DND-41 (cell line): ENCODE results near the gene BCL2L2.

Source experiments
- ATAC-seq: fragments of 200-7000 bp; cut with Tn5 transposase; 3 replicates; pipeline ENCODE4 v1.9.1; 2021; ENCODE audit warnings: low read depth; ENCODE audit not compliant: insufficient read depth
- DNase-seq: peaks from one replicate; pipeline ENCODE4 v3.0.0-alpha.2; 2020
- H2AFZ ChIP-seq: 2 replicates; pipeline ENCODE4 v1.6.0; 2012; ENCODE audit warnings: low read depth, low read length
- H3K27ac ChIP-seq: 2 replicates; pipeline ENCODE4 v1.5.1; 2012; ENCODE audit warnings: low read length, inconsistent platforms
- H3K27me3 ChIP-seq: fragments of 200-600 bp; sonication (generic); 2 replicates; pipeline ENCODE4 v1.6.0; 2012; ENCODE audit warnings: low read length, mild to moderate bottlenecking, inconsistent platforms; ENCODE audit not compliant: insufficient read depth, poor library complexity
- H3K36me3 ChIP-seq: 2 replicates; pipeline ENCODE4 v1.5.1; 2012; ENCODE audit warnings: low read length, inconsistent platforms; ENCODE audit not compliant: insufficient read depth
- H3K4me1 ChIP-seq: 2 replicates; pipeline ENCODE4 v1.5.1; 2012; ENCODE audit warnings: mild to moderate bottlenecking, low read length; ENCODE audit not compliant: insufficient read depth
- H3K4me2 ChIP-seq: 2 replicates; pipeline ENCODE4 v1.6.0; 2012; ENCODE audit warnings: mild to moderate bottlenecking, moderate library complexity, low read length, inconsistent platforms; ENCODE audit not compliant: insufficient read depth
- H3K4me3 ChIP-seq, 2 experiments: fragments of 200-600 bp in 1 of 2; shearing (Covaris generic) in 1 of 2; 2 replicates each; pipeline ENCODE4 v1.5.1; 2012 to 2016; ENCODE audit warnings: inconsistent platforms in 2 of 2, low read length in 2 of 2, mild to moderate bottlenecking in 2 of 2, low read depth in 1 of 2, moderate library complexity in 1 of 2
- H3K79me2 ChIP-seq: 2 replicates; pipeline ENCODE4 v1.6.0; 2012; ENCODE audit warnings: low read length, inconsistent platforms; ENCODE audit not compliant: insufficient read depth
- H3K9ac ChIP-seq: 2 replicates; pipeline ENCODE4 v1.6.0; 2012; ENCODE audit warnings: low read depth, mild to moderate bottlenecking, inconsistent platforms, low read length, moderate library complexity
- H3K9me3 ChIP-seq: 2 replicates; pipeline ENCODE4 v1.5.1; 2012; ENCODE audit warnings: low read length, moderate library complexity, mild to moderate bottlenecking, inconsistent platforms; ENCODE audit not compliant: insufficient read depth, severe bottlenecking
- H4K20me1 ChIP-seq: 2 replicates; pipeline ENCODE4 v1.6.0; 2012; ENCODE audit warnings: low read length; ENCODE audit not compliant: insufficient read depth
- CTCF ChIP-seq: IDR thresholded peaks from 2 replicates; pipeline ENCODE4 v1.5.1; 2012; ENCODE audit warnings: borderline replicate concordance, low read length, moderate library complexity, mild to moderate bottlenecking; ENCODE audit not compliant: poor library complexity, severe bottlenecking; ENCODE audit errors: extremely low read depth
- EZH2 ChIP-seq: IDR thresholded peaks from 3 replicates; pipeline ENCODE4 v1.6.1; 2012; ENCODE audit warnings: borderline replicate concordance, low read depth, mild to moderate bottlenecking, moderate library complexity, low read length, inconsistent platforms; ENCODE audit not compliant: severe bottlenecking

Gene BCL2L2

GRCh38 chr14:23310546-23310945 is 3.9 kb downstream of the BCL2L2 start:
- no peak for TF ChIP-seq EZH2
- TF ChIP-seq CTCF, result no peak
- no peaks in the 10 kb centered on the region for H3K27me3 ChIP-seq
- no peak overlapping the region for H3K27ac ChIP-seq
- H3K4me2 ChIP-seq, result no peak overlapping the region
- H3K9ac ChIP-seq, result no peak overlapping the region
- DNase-seq (no peak), ATAC-seq (no peak)
- H3K9me3 ChIP-seq, result no peaks in the 10 kb centered on the region
- H3K4me1 ChIP-seq, result peaks cover 26% of the 10 kb centered on the region
- 0 out of 2 replicates have a peak, but pooled peaks cover 3% of the 10 kb centered on the region for H3K36me3 ChIP-seq
- no peak overlapping the region for H3K4me3 ChIP-seq
- no peaks in the 10 kb centered on the region for H4K20me1 ChIP-seq
- H2AFZ ChIP-seq, result no peak overlapping the region
- H3K79me2 ChIP-seq, result peaks cover 3% of the 10 kb centered on the region

GRCh38 chr14:23316300-23316699 is 9.7 kb downstream of the BCL2L2 start:
- DNase-seq, result no peak
- TF ChIP-seq EZH2 (no peak), CTCF (no peak)
- no peaks in the 10 kb centered on the region for H3K9me3 ChIP-seq
- H3K4me1 ChIP-seq, result peaks cover 15% of the 10 kb centered on the region
- H3K4me3 ChIP-seq, result no peak overlapping the region
- H3K36me3 ChIP-seq, result no peaks in the 10 kb centered on the region
- ATAC-seq, result no peak
- no peak overlapping the region for H2AFZ ChIP-seq
- H3K79me2 ChIP-seq, result 0 out of 2 replicates have a peak, but pooled peaks cover 5% of the 10 kb centered on the region
- no peak overlapping the region for H3K9ac ChIP-seq
- H3K27ac ChIP-seq, result no peak overlapping the region
- no peaks in the 10 kb centered on the region for H3K27me3 ChIP-seq
- no peaks in the 10 kb centered on the region for H4K20me1 ChIP-seq
- H3K4me2 ChIP-seq, result no peak overlapping the region

GRCh38 chr14:23319746-23320583 is 13.3 kb downstream of the BCL2L2 start:
- Histone ChIP-seq H3K4me3 (peak overlapping the region; percentile 21 to 71; a peak in 3 of 4 replicates), H2AFZ (peak overlapping the region; percentile 81), H3K9ac (peak overlapping the region; percentile 63), H3K4me2 (peak overlapping the region; percentile 72), H3K27me3 (no peaks in the 10 kb centered on the region), H4K20me1 (peaks cover 22% of the 10 kb centered on the region), H3K79me2 (peaks cover 33% of the 10 kb centered on the region), H3K36me3 (peaks cover 31% of the 10 kb centered on the region), H3K27ac (peak overlapping the region; percentile 94), H3K4me1 (peaks cover 36% of the 10 kb centered on the region), H3K9me3 (no peaks in the 10 kb centered on the region)
- DNase-seq (no peak), ATAC-seq (no peak)
- TF ChIP-seq EZH2 (no peak), CTCF (no peak)
